ENCODE measurements around the gene ZNF516. TPM values are rescaled to one million over a fixed set of nuclear protein-coding genes. Genes with fewer than 3 reads are reported as not detected.

Gene ZNF516
- total and polyA plus RNA-seq, 2 of the 13 experiments (the other 11 are each of a cell fraction or from before 2014, with no cell fraction given) = 16.6 to 18.7 TPM

GRCh38 chr18:76353046-76353445, 142.0 kb downstream of the ZNF516 start:
- no peak for FAIRE-seq
- Histone ChIP-seq H3K79me2 (ENCODE audit: insufficient read depth, low read length) (no peaks in the 10 kb centered on the region), H3K27ac (ENCODE audit: extremely low read length, insufficient read depth, low read length) (no peak overlapping the region), H3K4me2 (ENCODE audit: low read depth, low read length) (no peak overlapping the region), H3K9me3 (ENCODE audit: low read length) (no peaks in the 10 kb centered on the region), H3K27me3 (ENCODE audit: control insufficient read depth in 1 of 2, insufficient read depth in 2 of 2, low read length in 2 of 2) (peaks cover 0 to 18% of the 10 kb centered on the region in 2 experiments; a peak in 3 of 5 replicates), H3K36me3 (replicated peaks in 1 of 2; ENCODE audit: control insufficient read depth in 1 of 2, insufficient read depth in 2 of 2, low read length in 2 of 2) (peaks cover 4 to 22% of the 10 kb centered on the region in 2 experiments; a peak in 3 of 5 replicates), H2AFZ (ENCODE audit: low read length) (no peak overlapping the region), H4K20me1 (ENCODE audit: insufficient read depth, low read length) (no peaks in the 10 kb centered on the region), H3K4me1 (ENCODE audit: insufficient read depth, low read length) (peaks cover 45% of the 10 kb centered on the region), H3K4me3 (replicated peaks in 1 of 3; ENCODE audit: insufficient read depth in 1 of 3, low read depth in 2 of 3, low read length in 3 of 3) (no peak overlapping the region), H3K9ac (ENCODE audit: insufficient read depth, low read depth, low read length) (no peak overlapping the region)
- intact Hi-C loops (cut with micrococcal nuclease; ENCODE audit: unreplicated experiment) = no loop called here
- POLR2A ChIA-PET = no interaction called here
- no peak for ATAC-seq
- peak; percentile 31 for TF ChIP-seq AGO2 (optimal IDR thresholded peaks at IDR 0.05; ENCODE audit: low read depth, low read length)
- TF ChIP-seq ZNF644 (CRISPR knock-in tag; IDR thresholded peaks at IDR 0.05; ENCODE audit: low read depth) = no peak
- TF ChIP-seq GFI1 (CRISPR knock-in tag; IDR thresholded peaks at IDR 0.05; ENCODE audit: borderline replicate concordance) = no peak
- TF ChIP-seq NR2F2 (IDR thresholded peaks at IDR 0.05; ENCODE audit: borderline replicate concordance, low read depth) = no peak
- peak; percentile 22; the same call in 1 of the 2 replicates for TF ChIP-seq KDM2A (CRISPR knock-in tag; IDR thresholded peaks at IDR 0.05; ENCODE audit: borderline replicate concordance, low read depth)
- DNase-seq (ENCODE audit: low spot score) = no peak
- CTCF ChIA-PET (ENCODE audit: low intra/inter-chr PET ratio, low total read pairs) = no interaction called here
- in situ Hi-C loops (cut with HindIII; ENCODE audit: extremely low pct_ligation_motif_present, low pct_unique_long_range_greater_than_20kb) = no loop called here
- no TSS peak for BruUV-seq (replicated peaks)
- 93% methylated on average over 7 of the region's 7 CpGs for WGBS (ENCODE audit: low lambda C conversion rate)

DNA sequence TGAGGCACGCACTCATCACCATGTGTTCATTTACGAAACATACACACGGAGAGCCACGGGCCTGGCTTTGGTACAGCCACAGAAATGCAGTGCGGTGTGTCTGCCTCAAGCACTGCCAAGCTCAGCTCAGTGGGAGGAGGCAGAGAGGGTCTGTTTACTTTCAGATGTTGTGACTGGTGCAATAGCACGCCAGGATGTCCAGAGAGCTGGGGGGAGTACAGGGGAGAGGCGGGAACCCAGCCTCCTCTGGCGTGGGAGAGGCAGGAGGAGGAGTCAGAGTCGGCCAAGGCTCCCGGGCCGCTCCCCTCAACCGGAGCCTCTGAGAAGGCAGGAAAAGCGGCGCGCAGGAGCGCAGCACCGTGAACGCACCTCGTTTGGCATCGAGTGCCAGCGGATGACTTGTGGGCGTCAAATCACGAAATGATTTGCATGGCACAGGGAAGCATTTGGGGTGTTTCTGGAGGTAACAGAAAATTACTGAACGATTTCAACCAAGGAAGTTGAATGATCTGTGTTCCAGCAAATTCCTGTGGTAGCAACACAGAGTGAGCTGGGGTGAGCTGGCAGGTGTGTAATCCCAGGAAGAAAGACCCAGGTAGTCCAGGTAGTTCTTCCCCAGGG, 143.0 kb downstream of the ZNF516 start:
- no peak overlapping the region for H3K27ac ChIP-seq (ENCODE audit: extremely low read length, insufficient read depth, low read length)
- WGBS (ENCODE audit: low lambda C conversion rate) = 34% methylated on average over 17 of the region's 24 CpGs
- peak overlapping the region; percentile 68 for H3K4me2 ChIP-seq (ENCODE audit: low read depth, low read length)
- peak overlapping the region in 1 of 3 experiments; percentile 38; a peak in 2 of 6 replicates for H3K4me3 ChIP-seq (replicated peaks in 1 of 3; ENCODE audit: insufficient read depth in 1 of 3, low read depth in 2 of 3, low read length in 3 of 3)
- in situ Hi-C loops (cut with HindIII; ENCODE audit: extremely low pct_ligation_motif_present, low pct_unique_long_range_greater_than_20kb) = no loop called here
- no TSS peak for BruUV-seq (replicated peaks)
- H3K9me3 ChIP-seq (ENCODE audit: low read length) = no peaks in the 10 kb centered on the region
- FAIRE-seq (peak; percentile 48), DNase-seq (ENCODE audit: low spot score) (peak; percentile 80), ATAC-seq (peak; percentile 65)
- H4K20me1 ChIP-seq (ENCODE audit: insufficient read depth, low read length) = no peaks in the 10 kb centered on the region
- H3K9ac ChIP-seq (ENCODE audit: insufficient read depth, low read depth, low read length) = no peak overlapping the region
- POLR2A ChIA-PET = no interaction called here
- peaks cover 4 to 14% of the 10 kb centered on the region in 2 experiments; a peak in 3 of 5 replicates for H3K36me3 ChIP-seq (replicated peaks in 1 of 2; ENCODE audit: control insufficient read depth in 1 of 2, insufficient read depth in 2 of 2, low read length in 2 of 2)
- H3K79me2 ChIP-seq (ENCODE audit: insufficient read depth, low read length) = no peaks in the 10 kb centered on the region
- CTCF ChIA-PET (ENCODE audit: low intra/inter-chr PET ratio, low total read pairs) = no interaction called here
- peaks cover 0 to 18% of the 10 kb centered on the region in 2 experiments; a peak in 3 of 5 replicates for H3K27me3 ChIP-seq (ENCODE audit: control insufficient read depth in 1 of 2, insufficient read depth in 2 of 2, low read length in 2 of 2)
- H2AFZ ChIP-seq (ENCODE audit: low read length) = no peak overlapping the region
- intact Hi-C loops (cut with micrococcal nuclease; ENCODE audit: unreplicated experiment) = no loop called here
- peaks cover 49% of the 10 kb centered on the region for H3K4me1 ChIP-seq (ENCODE audit: insufficient read depth, low read length)
- TF ChIP-seq FOSL2 (CRISPR knock-in tag; IDR thresholded peaks at IDR 0.05) (peak; percentile 64), ZNF432 (CRISPR knock-in tag; IDR thresholded peaks at IDR 0.05; ENCODE audit: borderline replicate concordance) (no peak), ZKSCAN1 (IDR thresholded peaks at IDR 0.05; ENCODE audit: low read length) (no peak), ZFP37 (CRISPR knock-in tag; IDR thresholded peaks at IDR 0.05; ENCODE audit: borderline replicate concordance) (no peak), ZFP82 (CRISPR knock-in tag; IDR thresholded peaks at IDR 0.05; ENCODE audit: borderline replicate concordance) (no peak), TMF1 (CRISPR knock-in tag; IDR thresholded peaks at IDR 0.05; ENCODE audit: low read depth) (no peak)
- TF ChIP-seq, protein P1, sequence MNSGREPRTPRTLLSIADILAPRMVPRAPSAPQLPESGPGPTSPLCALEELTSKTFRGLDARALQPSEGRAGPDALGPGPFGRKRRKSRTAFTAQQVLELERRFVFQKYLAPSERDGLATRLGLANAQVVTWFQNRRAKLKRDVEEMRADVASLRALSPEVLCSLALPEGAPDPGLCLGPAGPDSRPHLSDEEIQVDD (CRISPR knock-in tag; IDR thresholded peaks at IDR 0.05; ENCODE audit: borderline replicate concordance) = no peak
- TF ChIP-seq, protein P2, sequence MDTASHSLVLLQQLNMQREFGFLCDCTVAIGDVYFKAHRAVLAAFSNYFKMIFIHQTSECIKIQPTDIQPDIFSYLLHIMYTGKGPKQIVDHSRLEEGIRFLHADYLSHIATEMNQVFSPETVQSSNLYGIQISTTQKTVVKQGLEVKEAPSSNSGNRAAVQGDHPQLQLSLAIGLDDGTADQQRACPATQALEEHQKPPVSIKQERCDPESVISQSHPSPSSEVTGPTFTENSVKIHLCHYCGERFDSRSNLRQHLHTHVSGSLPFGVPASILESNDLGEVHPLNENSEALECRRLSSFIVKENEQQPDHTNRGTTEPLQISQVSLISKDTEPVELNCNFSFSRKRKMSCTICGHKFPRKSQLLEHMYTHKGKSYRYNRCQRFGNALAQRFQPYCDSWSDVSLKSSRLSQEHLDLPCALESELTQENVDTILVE (CRISPR knock-in tag; IDR thresholded peaks at IDR 0.05) = 0 out of 2 replicates have a peak, but pooled peaks have one; percentile 45
